Testis (tissue), 2 donors: ENCODE results near the gene ARFIP1.
"Not testable (repeated sequence)": the region's sequence is repeated elsewhere in the genome, so short reads cannot be mapped to it uniquely, and the experiment has no call there.

ENCODE experiments used
- CTCF ChIP-seq, 3 experiments: fragments of 450-650 bp in 2 of 3; fragments of 200-600 bp in 1 of 3; sonication (generic) in 1 of 3; IDR thresholded peaks; one replicate each; pipeline ENCODE4 v1.5.1; 2016 to 2019; ENCODE audit warnings: antibody characterized with exemption in 3 of 3, mild to moderate bottlenecking in 2 of 3, moderate library complexity in 1 of 3
- POLR2A ChIP-seq: fragments of 450-650 bp; IDR thresholded peaks from one replicate; pipeline ENCODE4 v1.6.1; 2017; ENCODE audit warnings: antibody characterized with exemption, mild to moderate bottlenecking, moderate library complexity

GRCh38 chr4:152854016-152854415 is 74.3 kb downstream of the ARFIP1 start:
- not testable (repeated sequence) for TF ChIP-seq CTCF (IDR thresholded peaks at IDR 0.05); POLR2A
